Subcutaneous abdominal adipose tissue (tissue), 5 donors: ENCODE results near the gene GRID1.

Experiments
- H3K27ac ChIP-seq: one replicate; pipeline ENCODE4 v1.7.0; 2013; ENCODE audit warnings: low read depth, mild to moderate bottlenecking, inconsistent platforms, low read length, moderate library complexity
- H3K27me3 ChIP-seq, 5 donors: one replicate each; pipeline ENCODE4 v1.7.0; 2013; ENCODE audit warnings: low read length in 5 of 5, inconsistent platforms in 1 of 5; ENCODE audit not compliant: control insufficient read depth in 5 of 5, insufficient read depth in 4 of 5
- H3K36me3 ChIP-seq, 5 donors: one replicate each; pipeline ENCODE4 v1.7.0; 2013; ENCODE audit warnings: low read length in 5 of 5; ENCODE audit not compliant: control insufficient read depth in 5 of 5, insufficient read depth in 5 of 5
- H3K4me1 ChIP-seq, 5 donors: one replicate each; pipeline ENCODE4 v1.7.0; 2013; ENCODE audit warnings: low read length in 5 of 5, mild to moderate bottlenecking in 3 of 5, moderate library complexity in 1 of 5; ENCODE audit not compliant: control insufficient read depth in 5 of 5, insufficient read depth in 5 of 5
- H3K4me3 ChIP-seq, 5 donors: one replicate each; pipeline ENCODE4 v1.7.0; 2013; ENCODE audit warnings: low read length in 5 of 5, low read depth in 1 of 5
- H3K9ac ChIP-seq, 5 donors: one replicate each; pipeline ENCODE4 v1.7.0; 2013; ENCODE audit warnings: low read length in 5 of 5, mild to moderate bottlenecking in 4 of 5, moderate library complexity in 3 of 5
- H3K9me3 ChIP-seq, 5 donors: one replicate each; pipeline ENCODE4 v1.7.0; 2013; ENCODE audit warnings: low read length in 5 of 5; ENCODE audit not compliant: control insufficient read depth in 5 of 5
- donor health status: healthy.
- donor health status: healthy.
- donor health status: healthy.
- donor health status: healthy.
- donor health status: healthy.

The GRID1 gene

GRCh38 chr10:85655411-85655810, 711.2 kb downstream of the GRID1 start:
- H3K27me3 ChIP-seq, result no peaks in the 10 kb centered on the region
- no peak overlapping the region for H3K9ac ChIP-seq
- no peaks in the 10 kb centered on the region for H3K9me3 ChIP-seq
- H3K4me1 ChIP-seq, result no peaks in the 10 kb centered on the region
- H3K4me3 ChIP-seq, result no peak overlapping the region
- no peaks in the 10 kb centered on the region for H3K36me3 ChIP-seq
- no peak overlapping the region for H3K27ac ChIP-seq

GRCh38 chr10:85651497-85651882, 715.1 kb downstream of the GRID1 start:
- H3K27ac ChIP-seq, result no peak overlapping the region
- H3K9me3 ChIP-seq, result no peaks in the 10 kb centered on the region
- H3K27me3 ChIP-seq, result no peaks in the 10 kb centered on the region
- H3K36me3 ChIP-seq, result no peaks in the 10 kb centered on the region
- H3K4me3 ChIP-seq, result no peak overlapping the region
- no peaks in the 10 kb centered on the region for H3K4me1 ChIP-seq
- H3K9ac ChIP-seq, result no peak overlapping the region

DNA sequence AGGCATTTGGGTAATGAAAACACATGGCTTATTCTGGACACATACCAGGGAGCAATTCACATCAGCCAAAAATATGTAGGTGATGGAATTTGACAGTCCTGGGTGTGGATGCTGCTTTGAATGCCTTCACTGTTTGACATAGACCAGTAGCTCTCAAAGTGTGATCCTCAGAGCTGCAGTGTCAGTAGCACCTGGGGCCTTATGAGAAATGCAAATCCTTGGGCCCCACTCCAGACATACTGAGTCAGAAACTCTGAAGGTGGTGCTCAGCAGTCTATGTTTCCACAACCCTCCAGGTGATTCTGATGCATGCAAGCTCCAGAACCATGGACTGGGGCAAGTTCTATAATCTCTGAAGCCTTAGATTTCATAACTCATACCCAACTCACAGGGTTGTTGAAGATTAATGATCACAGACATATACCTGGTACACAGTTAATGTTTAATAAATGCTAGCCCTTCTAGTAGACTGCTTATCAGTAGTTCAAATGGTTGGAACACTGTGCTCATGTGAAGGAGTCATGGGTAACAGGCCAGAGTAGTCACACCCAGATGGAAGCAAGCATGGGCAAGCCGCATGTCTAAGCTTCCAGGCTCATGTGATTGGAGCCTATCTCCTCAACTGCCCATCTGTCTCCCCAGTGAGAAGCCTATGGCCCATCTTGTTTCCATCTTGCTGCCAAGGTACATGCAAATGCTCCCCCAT, 715.7 kb downstream of the GRID1 start:
- Histone ChIP-seq H3K4me3 (no peak overlapping the region), H3K9ac (no peak overlapping the region), H3K27ac (no peak overlapping the region), H3K36me3 (no peaks in the 10 kb centered on the region), H3K4me1 (no peaks in the 10 kb centered on the region), H3K27me3 (no peaks in the 10 kb centered on the region), H3K9me3 (no peaks in the 10 kb centered on the region)

DNA sequence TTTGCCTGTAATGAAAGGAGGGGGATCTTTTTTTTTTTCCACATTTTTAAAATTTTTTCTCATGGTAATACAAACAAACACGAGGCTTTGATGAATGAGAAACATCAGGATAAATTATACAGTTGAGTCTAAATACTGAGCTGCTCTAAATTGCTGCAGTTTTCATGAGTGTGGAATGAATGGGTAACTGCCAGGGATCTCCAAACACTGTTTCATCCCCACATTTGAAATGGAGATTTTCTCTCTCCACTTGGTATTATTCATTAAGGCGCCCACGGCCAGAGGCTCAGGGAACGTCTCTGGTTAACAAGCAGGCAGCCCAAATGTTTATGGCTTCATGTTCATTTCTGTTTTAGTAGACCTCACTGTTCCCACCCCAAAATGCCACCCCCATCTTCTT, 717.1 kb downstream of the GRID1 start:
- Histone ChIP-seq H3K9me3 (no peaks in the 10 kb centered on the region), H3K4me3 (no peak overlapping the region), H3K27me3 (no peaks in the 10 kb centered on the region), H3K4me1 (no peaks in the 10 kb centered on the region), H3K9ac (no peak overlapping the region), H3K27ac (no peak overlapping the region), H3K36me3 (no peaks in the 10 kb centered on the region)

DNA sequence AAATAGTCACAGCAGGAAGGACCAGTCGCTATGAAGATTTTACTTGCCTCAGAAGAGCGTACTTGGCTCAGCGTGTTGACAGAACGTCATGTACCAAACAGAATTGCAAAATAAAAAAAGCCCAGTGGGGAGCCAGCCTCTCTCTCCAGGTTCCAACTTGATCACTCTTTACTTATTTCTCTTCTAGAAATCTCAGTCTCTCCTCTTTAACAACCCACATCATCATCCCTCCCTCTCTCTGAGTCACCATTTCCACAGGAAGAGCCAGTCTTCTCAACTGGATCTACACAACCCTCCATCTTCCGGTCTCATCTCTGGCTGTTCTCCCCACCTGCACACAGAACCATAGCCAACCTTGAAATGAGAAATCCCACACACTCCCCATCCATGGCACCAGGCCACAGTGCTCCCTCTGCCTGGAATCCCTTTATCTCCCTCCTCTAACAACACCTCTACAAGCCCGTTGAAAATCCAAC, 718.3 kb downstream of the GRID1 start:
- no peak overlapping the region for H3K9ac ChIP-seq

GRCh38 chr10:85647741-85648140, 718.9 kb downstream of the GRID1 start:
- Histone ChIP-seq H3K4me1 (peaks cover 0 to 5% (median 4%) of the 10 kb centered on the region in 5 donors), H3K27ac (no peak overlapping the region), H3K36me3 (no peaks in the 10 kb centered on the region), H3K9ac (no peak overlapping the region), H3K27me3 (no peaks in the 10 kb centered on the region), H3K9me3 (no peaks in the 10 kb centered on the region), H3K4me3 (no peak overlapping the region)

More for the DNA sequence above, 718.3 kb downstream of the GRID1 start:
- no peaks in the 10 kb centered on the region for H3K36me3 ChIP-seq
- H3K27ac ChIP-seq, result no peak overlapping the region
- no peaks in the 10 kb centered on the region for H3K9me3 ChIP-seq
- H3K4me1 ChIP-seq, result no peaks in the 10 kb centered on the region
- no peaks in the 10 kb centered on the region for H3K27me3 ChIP-seq
- no peak overlapping the region for H3K4me3 ChIP-seq

DNA sequence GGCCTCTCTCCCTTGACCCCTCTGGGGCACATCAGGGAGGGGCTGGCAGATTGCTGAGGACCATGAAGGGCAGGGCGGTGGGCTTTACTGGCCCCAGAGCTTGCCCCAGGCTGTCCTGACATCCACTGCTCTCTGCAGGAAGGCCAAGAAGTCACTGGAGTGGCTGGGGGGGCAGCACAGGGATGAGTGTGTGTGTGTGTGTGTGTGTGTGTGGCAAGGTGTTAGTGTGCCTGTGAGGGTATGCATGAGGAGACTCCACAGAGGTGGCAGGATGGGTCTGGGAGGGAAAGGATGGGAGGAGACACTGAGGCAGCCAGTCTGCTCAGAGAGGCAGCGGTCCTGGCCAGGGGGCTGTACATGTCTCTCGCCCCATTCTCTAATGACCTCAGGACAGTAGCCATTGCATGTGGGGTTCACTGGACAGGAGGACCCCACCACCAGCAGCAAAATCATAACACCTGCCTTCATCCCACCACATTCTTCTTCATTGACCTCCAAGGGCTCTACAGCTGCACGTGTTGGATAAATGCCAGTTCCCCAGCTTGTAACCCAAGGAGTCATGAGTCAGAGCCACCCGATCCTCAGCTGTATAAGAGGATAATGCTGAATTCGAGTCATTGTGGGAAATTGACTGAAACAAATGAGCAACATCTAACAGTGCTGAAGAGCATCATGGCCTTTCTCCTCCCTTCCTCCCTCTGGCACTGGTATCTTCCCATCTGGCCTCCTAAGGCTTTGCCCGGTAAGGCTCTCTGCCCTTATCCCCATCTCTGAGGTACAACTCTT, 720.5 kb downstream of the GRID1 start:
- H3K9ac ChIP-seq, result no peak overlapping the region
- H3K4me3 ChIP-seq, result no peak overlapping the region
- H3K27me3 ChIP-seq, result no peaks in the 10 kb centered on the region
- H3K4me1 ChIP-seq, result peaks cover 6 to 18% (median 15%) of the 10 kb centered on the region in 5 donors
- no peaks in the 10 kb centered on the region for H3K9me3 ChIP-seq
- no peak overlapping the region for H3K27ac ChIP-seq
- no peaks in the 10 kb centered on the region for H3K36me3 ChIP-seq

DNA sequence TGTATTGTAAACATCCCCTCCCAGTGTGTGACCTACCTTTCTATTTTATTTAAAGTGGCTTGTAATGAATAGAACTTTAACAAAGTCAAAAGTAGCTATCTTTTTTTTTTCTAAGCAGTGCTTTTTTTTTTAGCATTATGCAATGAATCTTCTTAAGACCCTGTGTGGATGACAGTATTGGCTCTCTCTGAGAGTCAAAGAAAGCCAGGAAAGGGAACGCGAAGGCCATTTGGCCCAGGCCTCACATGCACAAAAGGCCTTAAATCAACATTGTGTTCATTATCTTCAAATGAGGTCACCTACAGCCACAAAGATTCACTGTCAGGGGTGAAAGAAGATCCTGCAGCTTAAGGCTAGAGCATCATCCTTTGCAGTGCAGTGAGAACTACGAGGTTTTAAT, 721.5 kb downstream of the GRID1 start:
- H3K9me3 ChIP-seq, result no peaks in the 10 kb centered on the region
- H3K4me3 ChIP-seq, result no peak overlapping the region
- H3K27me3 ChIP-seq, result no peaks in the 10 kb centered on the region
- peaks cover 6 to 18% (median 15%) of the 10 kb centered on the region in 5 donors for H3K4me1 ChIP-seq
- H3K27ac ChIP-seq, result no peak overlapping the region
- H3K36me3 ChIP-seq, result no peaks in the 10 kb centered on the region
- H3K9ac ChIP-seq, result no peak overlapping the region

- H3K27me3 ChIP-seq, result no peaks in the 10 kb centered on the region
- no peak overlapping the region for H3K27ac ChIP-seq
- H3K4me1 ChIP-seq, result peaks cover 6 to 18% (median 15%) of the 10 kb centered on the region in 5 donors
- H3K9me3 ChIP-seq, result no peaks in the 10 kb centered on the region
- H3K36me3 ChIP-seq, result no peaks in the 10 kb centered on the region
- no peak overlapping the region for H3K9ac ChIP-seq
- H3K4me3 ChIP-seq, result no peak overlapping the region
Observed at GRCh38 chr10:85643845-85644525, 722.6 kb downstream of the GRID1 start.
